K562 (cell line): ENCODE results near the gene URGCP. TPM values are rescaled to one million over a fixed set of nuclear protein-coding genes. Genes with fewer than 3 reads are reported as not detected.

Experiments used
- ARID3A ChIP-seq: IDR thresholded peaks from 2 replicates; pipeline ENCODE4 v1.6.1; 2012; ENCODE audit warnings: low read depth, low read length, improper control_type of control experiment, borderline replicate concordance
- CHD4 ChIP-seq: fragments of 200-600 bp; sonication (generic); IDR thresholded peaks from 3 replicates; pipeline ENCODE4 v1.6.1; 2012; ENCODE audit warnings: low read depth, mild to moderate bottlenecking, mixed read lengths, low read length, inconsistent platforms; ENCODE audit not compliant: insufficient read depth, insufficient replicate concordance, poor library complexity, severe bottlenecking
- DDX20 ChIP-seq: fragments of 450-650 bp; IDR thresholded peaks from 2 replicates; pipeline ENCODE4 v1.6.1; 2016; ENCODE audit warnings: missing genetic modification characterization, low read depth, mild to moderate bottlenecking, missing compliant biosample characterization, moderate library complexity
- EWSR1 ChIP-seq: fragments of 450-650 bp; IDR thresholded peaks from 2 replicates; pipeline ENCODE4 v1.6.1; 2018; ENCODE audit warnings: borderline replicate concordance, mild to moderate bottlenecking, low read depth, moderate library complexity; ENCODE audit not compliant: partially characterized antibody
- GMEB1 ChIP-seq: fragments of 250-450 bp; sonication (Bioruptor Pico); IDR thresholded peaks from 2 replicates; pipeline ENCODE4 v1.4.0; 2020; ENCODE audit warnings: mild to moderate bottlenecking
- MBD2 ChIP-seq: sonication (generic); IDR thresholded peaks from 2 replicates; pipeline ENCODE4 v1.6.1; 2016; ENCODE audit warnings: low read depth, borderline replicate concordance
- SMARCA5 ChIP-seq: fragments of 450-650 bp; IDR thresholded peaks from 2 replicates; pipeline ENCODE4 v1.6.1; 2016
- TEAD2 ChIP-seq: fragments of 450-650 bp; IDR thresholded peaks from 2 replicates; pipeline ENCODE4 v1.6.1; 2016; ENCODE audit warnings: missing genetic modification characterization, control low read depth, missing compliant biosample characterization
- YY1 ChIP-seq, 3 experiments: IDR thresholded peaks; 2 replicates each; pipeline ENCODE4 v1.6.1; 2011; ENCODE audit warnings: low read length in 2 of 3, mild to moderate bottlenecking in 2 of 3, moderate library complexity in 2 of 3, borderline replicate concordance in 1 of 3, control low read depth in 1 of 3, low read depth in 1 of 3; ENCODE audit not compliant: insufficient read depth in 3 of 3, insufficient replicate concordance in 2 of 3, control insufficient read depth in 1 of 3, insufficient read length in 1 of 3; ENCODE audit errors: extremely low read depth in 1 of 3
- ZBTB43 ChIP-seq: sonication (generic); formaldehyde crosslinking; IDR thresholded peaks from 2 replicates; pipeline ENCODE4 v1.8.0; 2023; ENCODE audit warnings: mild to moderate bottlenecking, missing genetic modification reagents
- ZKSCAN8 ChIP-seq: fragments of 200-800 bp; sonication (Bioruptor generic); IDR thresholded peaks from 2 replicates; pipeline ENCODE4 v1.6.1; 2016; ENCODE audit warnings: missing genetic modification characterization, missing compliant biosample characterization
- ZNF263 ChIP-seq: sonication (generic); formaldehyde crosslinking; IDR thresholded peaks from 2 replicates; pipeline ENCODE4 v1.8.0; 2022; ENCODE audit warnings: mild to moderate bottlenecking, missing genetic modification reagents, borderline replicate concordance
- ZNF586 ChIP-seq: fragments of 450-650 bp; formaldehyde crosslinking; conservative IDR thresholded peaks from 2 replicates; pipeline ENCODE4 v1.4.0; 2020; ENCODE audit warnings: mild to moderate bottlenecking, moderate library complexity
- ZNF609 ChIP-seq: sonication (generic); formaldehyde crosslinking; IDR thresholded peaks from 2 replicates; pipeline ENCODE4 v1.8.1; 2023; ENCODE audit warnings: missing genetic modification reagents, mild to moderate bottlenecking, borderline replicate concordance
- polyA plus RNA-seq, 8 experiments: library from polyadenylated mRNA; depleted of rRNA in 4 of 8; stranded (reverse) in 5 of 8; unstranded in 3 of 8; fragments of >200 nt; fragmentation: Nextera tagmentation in 2 of 8; fragmentation: Illumina TruSeq in 1 of 8; extraction: Ambion mirVana in 2 of 8; extraction: Trizol in 1 of 8; gene quantifications; 2 replicates each; pipeline versions ENCODE4 v1.2.1 to v1.2.3, GENCODE V29; 2011 to 2014; ENCODE audit warnings: inconsistent platforms in 1 of 8, missing spikeins in 1 of 8
- total RNA-seq, 7 experiments: library from RNA; depleted of rRNA in 6 of 7; stranded (reverse); fragments of >200 nt in 6 of 7; fragmentation: Illumina TruSeq in 2 of 7; extraction: Trizol in 2 of 7; gene quantifications; 2 replicates each; pipeline versions ENCODE4 v1.2.1 to v1.2.3, GENCODE V29; 2011 to 2021; ENCODE audit warnings: low replicate concordance in 1 of 7
- TF ChIP-seq, protein P1 (sequence below), 3 experiments: IDR thresholded peaks in 2 of 3; conservative IDR thresholded peaks in 1 of 3; 2 replicates each; pipeline ENCODE4 v1.5.1; 2011 to 2012; ENCODE audit warnings: low read length in 3 of 3, mild to moderate bottlenecking in 3 of 3, control low read depth in 2 of 3, improper control_type of control experiment in 1 of 3, inconsistent platforms in 1 of 3, low read depth in 1 of 3, mixed read lengths in 1 of 3, moderate library complexity in 1 of 3; ENCODE audit not compliant: insufficient read depth in 2 of 3

Gene URGCP
- total and polyA plus RNA-seq, 9 of the 15 experiments (the other 6 are each of a cell fraction or from before 2014, with no cell fraction given), result 1.7 to 25.8 (median 12.5) TPM

- TF ChIP-seq ZNF609 (no peak; the same call in 1 of the 2 replicates), CHD4 (no peak), GMEB1 (no peak), ZKSCAN8 (no peak), ZNF263 (CRISPR knock-in tag) (no peak), ZNF586 (no peak), YY1 (IDR thresholded peaks at IDR 0.05; ENCODE audit: borderline replicate concordance in 1 of 3, control insufficient read depth in 1 of 3, extremely low read depth in 1 of 3, insufficient read depth in 3 of 3, insufficient read length in 1 of 3, insufficient replicate concordance in 2 of 3, low read depth in 1 of 3, low read length in 2 of 3) (no peak), TEAD2 (no peak), DDX20 (tag) (no peak), ZBTB43 (CRISPR knock-in tag) (no peak; the same call in 1 of the 2 replicates), MBD2 (no peak), ARID3A (no peak), SMARCA5 (no peak), EWSR1 (no peak)
- TF ChIP-seq, protein P1, sequence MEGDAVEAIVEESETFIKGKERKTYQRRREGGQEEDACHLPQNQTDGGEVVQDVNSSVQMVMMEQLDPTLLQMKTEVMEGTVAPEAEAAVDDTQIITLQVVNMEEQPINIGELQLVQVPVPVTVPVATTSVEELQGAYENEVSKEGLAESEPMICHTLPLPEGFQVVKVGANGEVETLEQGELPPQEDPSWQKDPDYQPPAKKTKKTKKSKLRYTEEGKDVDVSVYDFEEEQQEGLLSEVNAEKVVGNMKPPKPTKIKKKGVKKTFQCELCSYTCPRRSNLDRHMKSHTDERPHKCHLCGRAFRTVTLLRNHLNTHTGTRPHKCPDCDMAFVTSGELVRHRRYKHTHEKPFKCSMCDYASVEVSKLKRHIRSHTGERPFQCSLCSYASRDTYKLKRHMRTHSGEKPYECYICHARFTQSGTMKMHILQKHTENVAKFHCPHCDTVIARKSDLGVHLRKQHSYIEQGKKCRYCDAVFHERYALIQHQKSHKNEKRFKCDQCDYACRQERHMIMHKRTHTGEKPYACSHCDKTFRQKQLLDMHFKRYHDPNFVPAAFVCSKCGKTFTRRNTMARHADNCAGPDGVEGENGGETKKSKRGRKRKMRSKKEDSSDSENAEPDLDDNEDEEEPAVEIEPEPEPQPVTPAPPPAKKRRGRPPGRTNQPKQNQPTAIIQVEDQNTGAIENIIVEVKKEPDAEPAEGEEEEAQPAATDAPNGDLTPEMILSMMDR (IDR thresholded peaks at IDR 0.05 in 2 of 3, conservative IDR thresholded peaks at IDR 0.05 in 1 of 3; ENCODE audit: insufficient read depth in 2 of 3, low read depth in 1 of 3, low read length in 3 of 3), result peak in 2 of 3 experiments; percentile 19 to 34; a peak in 3 of 6 replicates
Measured at GRCh38 chr7:43926798-43927123, 20.4 kb upstream of the URGCP start (continued).
